ENCODE data around the gene THNSL1.

DNA sequence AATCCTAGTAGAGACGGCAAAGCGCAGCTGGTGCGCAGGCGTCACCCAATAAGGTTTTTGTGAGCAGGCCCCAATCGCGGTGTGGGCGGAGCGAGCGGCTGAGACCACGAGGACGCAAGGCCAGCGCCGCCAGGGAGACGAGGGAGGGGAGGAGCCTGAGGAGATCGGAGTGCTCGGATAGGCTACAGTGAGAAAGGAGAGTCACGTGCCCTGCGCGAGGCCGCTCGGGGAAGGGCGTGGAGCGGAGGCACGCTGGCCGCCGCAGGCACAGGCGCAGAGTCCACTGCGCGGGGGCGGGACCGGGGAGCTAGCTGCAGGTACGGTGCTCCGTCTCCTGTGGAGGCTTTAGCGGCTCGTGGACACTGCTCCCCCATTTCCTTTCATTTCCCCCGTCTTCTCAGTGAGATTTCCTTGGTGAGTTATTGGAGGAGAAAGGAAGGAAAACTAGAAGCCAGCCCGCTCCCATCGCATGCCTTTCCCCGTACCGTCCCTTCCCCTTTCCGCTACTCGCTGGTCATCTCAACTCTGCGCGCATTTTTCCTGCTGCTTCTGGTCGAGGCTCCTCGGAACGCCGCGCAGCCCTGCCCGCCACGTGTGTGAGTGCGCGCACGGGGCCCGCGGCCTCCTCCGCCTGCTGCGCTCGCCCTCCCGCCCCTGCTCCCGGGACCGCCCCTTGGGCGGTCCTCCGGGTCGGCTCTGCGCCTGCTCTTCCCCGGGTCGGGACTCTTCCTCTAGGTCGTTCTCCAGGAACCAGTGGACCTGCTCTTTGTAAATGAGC lies at the start of gene THNSL1:
- TF ChIP-seq CBX5 (IDR thresholded peaks at IDR 0.05; ENCODE audit: low read depth, low read length) (no peak), SP1 (IDR thresholded peaks at IDR 0.05; ENCODE audit: low read depth, low read length) (peak; percentile 28; the same call in 1 of the 2 replicates), GABPA (IDR thresholded peaks at IDR 0.05; ENCODE audit: borderline replicate concordance, insufficient read depth, low read length) (no peak), JUN (IDR thresholded peaks at IDR 0.05; ENCODE audit: low read depth, low read length) (no peak), ZNF274 (IDR thresholded peaks at IDR 0.05; ENCODE audit: borderline replicate concordance, extremely low read depth, low read length) (no peak)
